GM23338 (cell line): ENCODE results near the gene GPC6.

ENCODE experiments used
- CREB1 ChIP-seq: fragments of 250-450 bp; sonication (Bioruptor Pico); IDR thresholded peaks from 2 replicates; pipeline ENCODE4 v1.5.0; 2020; ENCODE audit warnings: low read depth, mild to moderate bottlenecking, moderate library complexity
- EZH2 ChIP-seq: fragments of 200-600 bp; sonication (generic); IDR thresholded peaks from one replicate; pipeline ENCODE4 v1.8.0; 2017; ENCODE audit warnings: antibody characterized with exemption, mild to moderate bottlenecking, low read depth; ENCODE audit not compliant: unreplicated experiment
- EZH2phosphoT487 ChIP-seq: fragments of 200-600 bp; sonication (generic); IDR thresholded peaks from one replicate; pipeline ENCODE4 v1.8.1; 2018; ENCODE audit warnings: antibody characterized with exemption; ENCODE audit not compliant: unreplicated experiment
- JUNB ChIP-seq: IDR thresholded peaks from one replicate; pipeline ENCODE4 v1.6.1; 2016; ENCODE audit warnings: antibody characterized with exemption; ENCODE audit not compliant: unreplicated experiment
- NANOG ChIP-seq: IDR thresholded peaks from 2 replicates; pipeline ENCODE4 v1.6.1; 2016; ENCODE audit warnings: antibody characterized with exemption, borderline replicate concordance
- POLR2AphosphoS5 ChIP-seq: IDR thresholded peaks from 2 replicates; pipeline ENCODE4 v1.6.1; 2016; ENCODE audit warnings: antibody characterized with exemption, low read depth
- REST ChIP-seq: IDR thresholded peaks from one replicate; pipeline ENCODE4 v1.6.1; 2018; ENCODE audit warnings: antibody characterized with exemption; ENCODE audit not compliant: unreplicated experiment
- STAT1 ChIP-seq: IDR thresholded peaks from one replicate; pipeline ENCODE4 v1.6.1; 2016; ENCODE audit warnings: antibody characterized with exemption; ENCODE audit not compliant: unreplicated experiment
- ZNF114 ChIP-seq: fragments of 250-450 bp; sonication (Bioruptor Pico); IDR thresholded peaks from 2 replicates; pipeline ENCODE4 v1.5.0; 2020; ENCODE audit warnings: mild to moderate bottlenecking, moderate library complexity
- ZNF331 ChIP-seq: fragments of 250-450 bp; sonication (Bioruptor Pico); IDR thresholded peaks from 2 replicates; pipeline ENCODE4 v1.5.0; 2020; ENCODE audit warnings: low read depth, mild to moderate bottlenecking, moderate library complexity
- TF ChIP-seq, protein P1 (sequence below), 2 experiments: fragments of 200-600 bp in 1 of 2; sonication (generic) in 1 of 2; conservative IDR thresholded peaks; 2 replicates each; pipeline versions ENCODE4 v1.5.1 to v1.6.1; 2016 to 2017; ENCODE audit warnings: antibody characterized with exemption in 2 of 2, low read depth in 2 of 2, mild to moderate bottlenecking in 2 of 2, moderate library complexity in 1 of 2
- TF ChIP-seq, protein P2 (sequence below): IDR thresholded peaks from 2 replicates; pipeline ENCODE4 v1.6.1; 2016; ENCODE audit warnings: antibody characterized with exemption
- TF ChIP-seq, protein P3 (sequence below): fragments of 250-450 bp; sonication (Bioruptor Pico); IDR thresholded peaks from 2 replicates; pipeline ENCODE4 v1.5.0; 2020; ENCODE audit warnings: mild to moderate bottlenecking, moderate library complexity

GRCh38 chr13:93468433-93468832, 241.8 kb downstream of the GPC6 start:
- TF ChIP-seq EZH2 (no peak), EZH2phosphoT487 (no peak), ZNF331 (CRISPR knock-in tag) (no peak), CREB1 (CRISPR knock-in tag) (no peak), REST (no peak), NANOG (no peak), STAT1 (no peak), POLR2AphosphoS5 (no peak), JUNB (no peak), ZNF114 (CRISPR knock-in tag) (no peak)
- TF ChIP-seq, protein P1, sequence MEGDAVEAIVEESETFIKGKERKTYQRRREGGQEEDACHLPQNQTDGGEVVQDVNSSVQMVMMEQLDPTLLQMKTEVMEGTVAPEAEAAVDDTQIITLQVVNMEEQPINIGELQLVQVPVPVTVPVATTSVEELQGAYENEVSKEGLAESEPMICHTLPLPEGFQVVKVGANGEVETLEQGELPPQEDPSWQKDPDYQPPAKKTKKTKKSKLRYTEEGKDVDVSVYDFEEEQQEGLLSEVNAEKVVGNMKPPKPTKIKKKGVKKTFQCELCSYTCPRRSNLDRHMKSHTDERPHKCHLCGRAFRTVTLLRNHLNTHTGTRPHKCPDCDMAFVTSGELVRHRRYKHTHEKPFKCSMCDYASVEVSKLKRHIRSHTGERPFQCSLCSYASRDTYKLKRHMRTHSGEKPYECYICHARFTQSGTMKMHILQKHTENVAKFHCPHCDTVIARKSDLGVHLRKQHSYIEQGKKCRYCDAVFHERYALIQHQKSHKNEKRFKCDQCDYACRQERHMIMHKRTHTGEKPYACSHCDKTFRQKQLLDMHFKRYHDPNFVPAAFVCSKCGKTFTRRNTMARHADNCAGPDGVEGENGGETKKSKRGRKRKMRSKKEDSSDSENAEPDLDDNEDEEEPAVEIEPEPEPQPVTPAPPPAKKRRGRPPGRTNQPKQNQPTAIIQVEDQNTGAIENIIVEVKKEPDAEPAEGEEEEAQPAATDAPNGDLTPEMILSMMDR (conservative IDR thresholded peaks at IDR 0.05; ENCODE audit: low read depth in 2 of 2) = no peak
- TF ChIP-seq, protein P2, sequence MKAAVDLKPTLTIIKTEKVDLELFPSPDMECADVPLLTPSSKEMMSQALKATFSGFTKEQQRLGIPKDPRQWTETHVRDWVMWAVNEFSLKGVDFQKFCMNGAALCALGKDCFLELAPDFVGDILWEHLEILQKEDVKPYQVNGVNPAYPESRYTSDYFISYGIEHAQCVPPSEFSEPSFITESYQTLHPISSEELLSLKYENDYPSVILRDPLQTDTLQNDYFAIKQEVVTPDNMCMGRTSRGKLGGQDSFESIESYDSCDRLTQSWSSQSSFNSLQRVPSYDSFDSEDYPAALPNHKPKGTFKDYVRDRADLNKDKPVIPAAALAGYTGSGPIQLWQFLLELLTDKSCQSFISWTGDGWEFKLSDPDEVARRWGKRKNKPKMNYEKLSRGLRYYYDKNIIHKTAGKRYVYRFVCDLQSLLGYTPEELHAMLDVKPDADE = no peak
- TF ChIP-seq, protein P3, sequence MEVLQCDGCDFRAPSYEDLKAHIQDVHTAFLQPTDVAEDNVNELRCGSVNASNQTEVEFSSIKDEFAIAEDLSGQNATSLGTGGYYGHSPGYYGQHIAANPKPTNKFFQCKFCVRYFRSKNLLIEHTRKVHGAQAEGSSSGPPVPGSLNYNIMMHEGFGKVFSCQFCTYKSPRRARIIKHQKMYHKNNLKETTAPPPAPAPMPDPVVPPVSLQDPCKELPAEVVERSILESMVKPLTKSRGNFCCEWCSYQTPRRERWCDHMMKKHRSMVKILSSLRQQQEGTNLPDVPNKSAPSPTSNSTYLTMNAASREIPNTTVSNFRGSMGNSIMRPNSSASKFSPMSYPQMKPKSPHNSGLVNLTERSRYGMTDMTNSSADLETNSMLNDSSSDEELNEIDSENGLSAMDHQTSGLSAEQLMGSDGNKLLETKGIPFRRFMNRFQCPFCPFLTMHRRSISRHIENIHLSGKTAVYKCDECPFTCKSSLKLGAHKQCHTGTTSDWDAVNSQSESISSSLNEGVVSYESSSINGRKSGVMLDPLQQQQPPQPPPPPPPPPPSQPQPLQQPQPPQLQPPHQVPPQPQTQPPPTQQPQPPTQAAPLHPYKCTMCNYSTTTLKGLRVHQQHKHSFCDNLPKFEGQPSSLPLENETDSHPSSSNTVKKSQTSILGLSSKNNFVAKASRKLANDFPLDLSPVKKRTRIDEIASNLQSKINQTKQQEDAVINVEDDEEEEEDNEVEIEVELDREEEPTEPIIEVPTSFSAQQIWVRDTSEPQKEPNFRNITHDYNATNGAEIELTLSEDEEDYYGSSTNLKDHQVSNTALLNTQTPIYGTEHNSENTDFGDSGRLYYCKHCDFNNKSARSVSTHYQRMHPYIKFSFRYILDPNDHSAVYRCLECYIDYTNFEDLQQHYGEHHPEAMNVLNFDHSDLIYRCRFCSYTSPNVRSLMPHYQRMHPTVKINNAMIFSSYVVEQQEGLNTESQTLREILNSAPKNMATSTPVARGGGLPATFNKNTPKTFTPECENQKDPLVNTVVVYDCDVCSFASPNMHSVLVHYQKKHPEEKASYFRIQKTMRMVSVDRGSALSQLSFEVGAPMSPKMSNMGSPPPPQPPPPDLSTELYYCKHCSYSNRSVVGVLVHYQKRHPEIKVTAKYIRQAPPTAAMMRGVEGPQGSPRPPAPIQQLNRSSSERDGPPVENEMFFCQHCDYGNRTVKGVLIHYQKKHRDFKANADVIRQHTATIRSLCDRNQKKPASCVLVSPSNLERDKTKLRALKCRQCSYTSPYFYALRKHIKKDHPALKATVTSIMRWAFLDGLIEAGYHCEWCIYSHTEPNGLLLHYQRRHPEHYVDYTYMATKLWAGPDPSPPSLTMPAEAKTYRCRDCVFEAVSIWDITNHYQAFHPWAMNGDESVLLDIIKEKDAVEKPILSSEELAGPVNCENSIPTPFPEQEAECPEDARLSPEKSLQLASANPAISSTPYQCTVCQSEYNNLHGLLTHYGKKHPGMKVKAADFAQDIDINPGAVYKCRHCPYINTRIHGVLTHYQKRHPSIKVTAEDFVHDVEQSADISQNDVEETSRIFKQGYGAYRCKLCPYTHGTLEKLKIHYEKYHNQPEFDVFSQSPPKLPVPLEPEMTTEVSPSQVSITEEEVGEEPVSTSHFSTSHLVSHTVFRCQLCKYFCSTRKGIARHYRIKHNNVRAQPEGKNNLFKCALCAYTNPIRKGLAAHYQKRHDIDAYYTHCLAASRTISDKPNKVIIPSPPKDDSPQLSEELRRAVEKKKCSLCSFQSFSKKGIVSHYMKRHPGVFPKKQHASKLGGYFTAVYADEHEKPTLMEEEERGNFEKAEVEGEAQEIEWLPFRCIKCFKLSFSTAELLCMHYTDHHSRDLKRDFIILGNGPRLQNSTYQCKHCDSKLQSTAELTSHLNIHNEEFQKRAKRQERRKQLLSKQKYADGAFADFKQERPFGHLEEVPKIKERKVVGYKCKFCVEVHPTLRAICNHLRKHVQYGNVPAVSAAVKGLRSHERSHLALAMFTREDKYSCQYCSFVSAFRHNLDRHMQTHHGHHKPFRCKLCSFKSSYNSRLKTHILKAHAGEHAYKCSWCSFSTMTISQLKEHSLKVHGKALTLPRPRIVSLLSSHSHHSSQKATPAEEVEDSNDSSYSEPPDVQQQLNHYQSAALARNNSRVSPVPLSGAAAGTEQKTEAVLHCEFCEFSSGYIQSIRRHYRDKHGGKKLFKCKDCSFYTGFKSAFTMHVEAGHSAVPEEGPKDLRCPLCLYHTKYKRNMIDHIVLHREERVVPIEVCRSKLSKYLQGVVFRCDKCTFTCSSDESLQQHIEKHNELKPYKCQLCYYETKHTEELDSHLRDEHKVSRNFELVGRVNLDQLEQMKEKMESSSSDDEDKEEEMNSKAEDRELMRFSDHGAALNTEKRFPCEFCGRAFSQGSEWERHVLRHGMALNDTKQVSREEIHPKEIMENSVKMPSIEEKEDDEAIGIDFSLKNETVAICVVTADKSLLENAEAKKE (CRISPR knock-in tag) = no peak
